TTC549 (cell line): Measurements from ENCODE around the gene HSPBAP1.
"Not testable (repeated sequence)": the region's sequence is repeated elsewhere in the genome, so short reads cannot be mapped to it uniquely, and the experiment has no call there.

Source experiments
- FAIRE-seq: peaks from 2 replicates; lab custom pipeline; 2012; peaks lifted over from hg19 to GRCh38; lab: Jason Lieb, UNC

HSPBAP1 gene

GRCh38 chr3:122784436-122784835 is 9.2 kb downstream of the HSPBAP1 start:
- no peak for FAIRE-seq

GRCh38 chr3:122782804-122783203 is 10.8 kb downstream of the HSPBAP1 start:
- no peak for FAIRE-seq

- FAIRE-seq = no peak
Observed at GRCh38 chr3:122777563-122777962, 16.1 kb downstream of the HSPBAP1 start.

GRCh38 chr3:122776675-122777468 is 16.8 kb downstream of the HSPBAP1 start:
- no peak for FAIRE-seq

- FAIRE-seq = no peak
Observed at GRCh38 chr3:122774564-122774963, 19.1 kb downstream of the HSPBAP1 start.

GRCh38 chr3:122773944-122774509 is 19.6 kb downstream of the HSPBAP1 start:
- no peak for FAIRE-seq

- no peak for FAIRE-seq
Observed at GRCh38 chr3:122772827-122773226, 20.8 kb downstream of the HSPBAP1 start.

GRCh38 chr3:122770521-122771202 is 23.0 kb downstream of the HSPBAP1 start:
- FAIRE-seq = no peak

GRCh38 chr3:122767540-122768372 is 25.9 kb downstream of the HSPBAP1 start:
- no peak for FAIRE-seq

- no peak for FAIRE-seq
Observed at GRCh38 chr3:122766430-122766829, 27.2 kb downstream of the HSPBAP1 start.

- no peak for FAIRE-seq
Observed at GRCh38 chr3:122760453-122761271, 33.0 kb downstream of the HSPBAP1 start.

- no peak for FAIRE-seq
Observed at GRCh38 chr3:122758877-122759560, 34.6 kb downstream of the HSPBAP1 start.

GRCh38 chr3:122755491-122755890 is 38.1 kb downstream of the HSPBAP1 start:
- no peak for FAIRE-seq

GRCh38 chr3:122754929-122755328 is 38.7 kb downstream of the HSPBAP1 start:
- peak; percentile 47 for FAIRE-seq

- FAIRE-seq = no peak
Observed at GRCh38 chr3:122748347-122748746, 45.3 kb downstream of the HSPBAP1 start.

- FAIRE-seq = not testable (repeated sequence)
Observed at GRCh38 chr3:122747295-122747694, 46.3 kb downstream of the HSPBAP1 start.

- FAIRE-seq = no peak
Observed at GRCh38 chr3:122745369-122746021, 48.1 kb downstream of the HSPBAP1 start.

GRCh38 chr3:122743581-122744120 is 50.0 kb downstream of the HSPBAP1 start:
- no peak for FAIRE-seq

GRCh38 chr3:122742234-122742633 is 51.4 kb downstream of the HSPBAP1 start:
- FAIRE-seq = no peak

- FAIRE-seq = no peak
Observed at GRCh38 chr3:122739172-122739571, 54.5 kb downstream of the HSPBAP1 start.
